WERI-Rb-1 (cell line): Measurements from ENCODE around the gene GPR171.

Experiments
- DNase-seq: peaks from one replicate; pipeline ENCODE4 v3.0.0-alpha.2; 2020
- H3K27ac ChIP-seq: fragments of 250-450 bp; sonication (Bioruptor Pico); 2 replicates; pipeline ENCODE4 v1.5.1; 2020; ENCODE audit warnings: mild to moderate bottlenecking, moderate library complexity
- H3K27me3 ChIP-seq: fragments of 250-450 bp; sonication (Bioruptor Pico); 2 replicates; pipeline ENCODE4 v1.5.1; 2021; ENCODE audit warnings: mild to moderate bottlenecking, low read depth, moderate library complexity; ENCODE audit not compliant: insufficient read depth, severe bottlenecking
- H3K36me3 ChIP-seq: fragments of 250-450 bp; sonication (Bioruptor Pico); 2 replicates; pipeline ENCODE4 v1.5.1; 2020; ENCODE audit warnings: mild to moderate bottlenecking, moderate library complexity
- H3K4me3 ChIP-seq: 2 replicates; pipeline ENCODE4 v1.5.1; 2011; ENCODE audit warnings: low read depth, mild to moderate bottlenecking, control low read depth, low read length
- H3K9me3 ChIP-seq: fragments of 250-450 bp; sonication (Bioruptor Pico); 2 replicates; pipeline ENCODE4 v1.5.1; 2021; ENCODE audit warnings: mild to moderate bottlenecking, moderate library complexity; ENCODE audit not compliant: severe bottlenecking
- TF ChIP-seq, protein P1 (sequence below): IDR thresholded peaks from 2 replicates; pipeline ENCODE4 v1.5.1; 2011; ENCODE audit warnings: low read depth, mild to moderate bottlenecking, control low read depth, inconsistent platforms, low read length

Gene GPR171

GRCh38 chr3:151156618-151157216 is 46.3 kb downstream of the GPR171 start:
- H3K9me3 ChIP-seq: no peaks in the 10 kb centered on the region
- no peak overlapping the region for H3K27ac ChIP-seq
- no peaks in the 10 kb centered on the region for H3K27me3 ChIP-seq
- no peaks in the 10 kb centered on the region for H3K36me3 ChIP-seq
- peak; percentile 51 for DNase-seq
- H3K4me3 ChIP-seq: no peak overlapping the region
- TF ChIP-seq, protein P1, sequence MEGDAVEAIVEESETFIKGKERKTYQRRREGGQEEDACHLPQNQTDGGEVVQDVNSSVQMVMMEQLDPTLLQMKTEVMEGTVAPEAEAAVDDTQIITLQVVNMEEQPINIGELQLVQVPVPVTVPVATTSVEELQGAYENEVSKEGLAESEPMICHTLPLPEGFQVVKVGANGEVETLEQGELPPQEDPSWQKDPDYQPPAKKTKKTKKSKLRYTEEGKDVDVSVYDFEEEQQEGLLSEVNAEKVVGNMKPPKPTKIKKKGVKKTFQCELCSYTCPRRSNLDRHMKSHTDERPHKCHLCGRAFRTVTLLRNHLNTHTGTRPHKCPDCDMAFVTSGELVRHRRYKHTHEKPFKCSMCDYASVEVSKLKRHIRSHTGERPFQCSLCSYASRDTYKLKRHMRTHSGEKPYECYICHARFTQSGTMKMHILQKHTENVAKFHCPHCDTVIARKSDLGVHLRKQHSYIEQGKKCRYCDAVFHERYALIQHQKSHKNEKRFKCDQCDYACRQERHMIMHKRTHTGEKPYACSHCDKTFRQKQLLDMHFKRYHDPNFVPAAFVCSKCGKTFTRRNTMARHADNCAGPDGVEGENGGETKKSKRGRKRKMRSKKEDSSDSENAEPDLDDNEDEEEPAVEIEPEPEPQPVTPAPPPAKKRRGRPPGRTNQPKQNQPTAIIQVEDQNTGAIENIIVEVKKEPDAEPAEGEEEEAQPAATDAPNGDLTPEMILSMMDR: peak; percentile 54

DNA sequence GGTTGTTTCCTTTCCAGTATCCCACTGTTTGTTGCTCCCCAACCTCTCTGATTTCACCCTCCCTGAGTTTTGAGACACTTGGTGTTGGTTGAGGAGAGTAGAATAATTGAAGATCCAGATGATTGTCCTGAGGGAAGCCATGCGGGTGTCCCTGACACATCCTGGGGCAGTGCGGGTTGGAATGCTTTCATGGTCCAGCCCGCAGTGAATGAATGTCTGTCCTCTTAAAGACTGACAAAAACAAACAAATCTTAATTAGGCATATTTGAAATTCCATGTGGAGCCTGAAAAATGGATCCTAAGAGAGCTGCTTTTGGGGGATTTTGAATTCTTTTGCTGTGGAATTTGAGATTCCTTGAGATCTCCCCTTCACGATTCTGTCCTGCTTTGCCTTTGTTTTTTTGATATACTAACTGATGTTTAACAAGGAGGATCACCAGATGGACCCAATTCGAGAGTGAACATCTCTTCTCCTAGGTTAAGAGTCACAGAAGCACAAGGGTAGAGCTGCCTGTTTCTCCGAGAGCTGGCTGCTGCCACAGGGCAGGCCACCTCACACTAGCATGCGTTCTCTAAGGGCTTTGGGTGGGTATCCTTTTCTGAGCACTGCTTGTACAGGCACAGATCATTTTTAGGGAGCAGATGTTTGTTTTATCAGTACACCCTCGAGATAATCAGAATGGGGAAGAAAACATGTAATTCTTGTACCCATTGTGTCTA is 47.4 kb downstream of the GPR171 start:
- Histone ChIP-seq H3K4me3 (no peak overlapping the region), H3K27me3 (no peaks in the 10 kb centered on the region), H3K27ac (no peak overlapping the region), H3K36me3 (no peaks in the 10 kb centered on the region), H3K9me3 (no peaks in the 10 kb centered on the region)
- TF ChIP-seq, protein P1: no peak
- DNase-seq: no peak

DNA sequence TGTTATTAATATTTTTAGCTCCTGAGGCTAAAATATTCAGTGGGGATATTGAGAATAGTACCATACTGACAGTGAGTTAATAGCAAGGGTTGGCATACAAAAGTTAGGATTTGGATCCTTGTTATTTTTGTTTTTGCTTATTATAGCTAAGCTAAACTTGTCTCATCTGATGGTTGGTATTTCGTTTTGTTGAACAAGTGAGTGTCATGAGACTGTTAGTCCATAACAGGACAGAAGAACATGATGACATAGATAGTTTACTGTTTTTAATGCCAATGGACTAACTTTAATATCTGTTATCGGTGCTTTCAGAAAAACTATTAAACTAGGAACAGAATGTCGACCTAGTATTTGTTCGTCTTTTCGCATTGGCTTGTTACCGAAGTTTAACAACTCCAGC is 48.5 kb downstream of the GPR171 start:
- TF ChIP-seq, protein P1: no peak
- Histone ChIP-seq H3K27ac (no peak overlapping the region), H3K36me3 (no peaks in the 10 kb centered on the region), H3K4me3 (no peak overlapping the region), H3K27me3 (no peaks in the 10 kb centered on the region), H3K9me3 (no peaks in the 10 kb centered on the region)
- DNase-seq: no peak

DNA sequence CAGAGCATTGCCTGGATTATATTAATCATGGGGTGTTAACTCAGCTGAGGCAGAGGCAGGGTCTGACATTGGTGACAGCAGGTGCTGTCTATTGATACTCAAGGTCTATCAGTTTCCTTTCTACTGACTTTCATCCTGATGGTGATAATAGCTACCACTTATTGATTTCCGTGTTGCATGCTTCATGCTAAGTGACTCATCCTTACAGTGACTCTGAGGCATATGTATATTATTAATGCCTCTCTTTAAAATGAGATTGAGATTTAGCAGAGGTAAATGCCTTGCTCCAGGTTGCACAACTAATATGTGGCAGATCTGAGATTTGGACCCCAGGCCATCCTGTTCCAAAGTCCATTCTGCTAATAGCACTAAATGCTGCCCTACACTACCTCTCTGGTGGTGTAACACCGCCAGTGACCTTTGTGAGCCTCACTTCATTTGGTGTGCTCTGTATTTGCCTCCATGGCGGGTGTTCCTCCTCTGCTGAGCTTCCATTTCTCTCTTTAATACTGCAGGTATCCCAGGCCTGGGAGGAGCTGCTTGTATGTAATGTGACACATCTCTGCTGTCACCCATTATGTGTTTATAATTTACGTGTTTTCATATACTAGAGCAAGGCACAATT is 50.4 kb downstream of the GPR171 start:
- Histone ChIP-seq H3K27ac (no peak overlapping the region), H3K27me3 (no peaks in the 10 kb centered on the region)

More for the DNA sequence above, 50.4 kb downstream of the GPR171 start:
- Histone ChIP-seq H3K36me3 (no peaks in the 10 kb centered on the region), H3K4me3 (no peak overlapping the region), H3K9me3 (no peaks in the 10 kb centered on the region)
- DNase-seq: no peak
- TF ChIP-seq, protein P1: no peak
